ENCODE data around the gene CABP4.
A peak's percentile ranks its signal among the peaks of the same experiment; 100 is the strongest.
"Not testable (repeated sequence)": the region's sequence is repeated elsewhere in the genome, so short reads cannot be mapped to it uniquely, and the experiment has no call there.

CABP4 gene

GRCh38 chr11:67419325-67420049 lies 35.7 kb upstream of the CABP4 start:
- DNase-seq = no peak

GRCh38 chr11:67420147-67420645 lies 35.0 kb upstream of the CABP4 start:
- no peak for DNase-seq

DNA sequence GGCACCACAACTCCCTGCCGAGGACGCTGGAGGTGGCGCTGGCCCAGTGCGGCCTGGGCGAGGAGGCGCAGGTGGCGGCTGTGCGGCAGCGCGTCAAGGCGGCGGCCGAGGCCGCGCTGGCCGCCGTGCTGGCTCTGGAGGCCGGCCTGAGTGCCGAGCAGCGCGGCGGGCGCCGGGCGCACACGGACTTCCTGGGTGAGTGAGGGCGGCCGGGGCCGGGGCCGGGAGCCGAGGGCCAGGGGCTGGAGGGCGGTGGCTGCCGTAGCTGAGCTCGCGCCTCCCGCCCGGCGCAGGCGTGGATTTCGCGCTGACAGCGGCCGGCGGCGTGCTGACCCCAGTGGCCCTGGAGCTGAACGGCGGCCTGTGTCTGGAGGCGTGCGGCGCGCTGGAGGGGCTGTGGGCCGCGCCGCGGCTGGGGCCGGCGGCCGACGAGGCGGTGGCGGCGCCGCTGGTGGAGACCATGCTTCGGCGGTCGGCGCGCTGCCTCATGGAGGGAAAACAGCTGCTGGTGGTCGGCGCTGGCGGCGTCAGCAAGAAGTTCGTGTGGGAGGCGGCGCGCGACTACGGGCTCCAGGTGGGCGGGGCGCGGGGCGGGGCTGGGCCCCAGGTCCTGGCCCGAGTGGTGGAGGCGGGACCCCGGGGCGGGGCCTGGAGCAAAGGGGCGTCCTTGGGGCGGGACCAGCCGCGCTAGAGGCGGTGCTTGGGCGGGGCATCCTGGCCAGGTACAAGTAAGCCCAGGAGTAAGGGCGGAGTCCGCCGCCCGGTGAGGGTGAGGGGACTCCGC lies 34.3 kb upstream of the CABP4 start:
- DNase-seq = peak; percentile 92

- DNase-seq = no peak
Measured at GRCh38 chr11:67421430-67422031, 33.6 kb upstream of the CABP4 start.

- DNase-seq = no peak
Measured at GRCh38 chr11:67422891-67423290, 32.3 kb upstream of the CABP4 start.

DNA sequence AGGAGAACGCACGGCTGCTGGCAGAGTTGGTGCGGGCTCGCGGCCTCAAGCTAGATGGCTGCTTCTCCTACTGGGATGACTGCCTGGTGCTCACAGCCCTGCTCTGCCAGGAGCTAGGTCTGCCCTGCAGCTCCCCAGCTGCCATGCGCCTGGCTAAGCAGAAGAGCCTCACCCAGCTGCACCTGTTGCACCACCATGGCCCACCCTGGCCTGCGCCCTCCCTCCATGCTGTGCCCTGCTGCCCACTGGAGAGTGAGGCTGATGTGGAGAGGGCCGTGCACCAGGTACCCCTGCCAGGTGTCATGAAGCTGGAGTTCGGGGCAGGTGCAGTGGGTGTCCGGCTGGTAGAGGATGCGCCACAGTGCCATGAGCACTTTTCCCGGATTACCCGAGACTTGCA lies 31.7 kb upstream of the CABP4 start:
- no peak for DNase-seq

DNA sequence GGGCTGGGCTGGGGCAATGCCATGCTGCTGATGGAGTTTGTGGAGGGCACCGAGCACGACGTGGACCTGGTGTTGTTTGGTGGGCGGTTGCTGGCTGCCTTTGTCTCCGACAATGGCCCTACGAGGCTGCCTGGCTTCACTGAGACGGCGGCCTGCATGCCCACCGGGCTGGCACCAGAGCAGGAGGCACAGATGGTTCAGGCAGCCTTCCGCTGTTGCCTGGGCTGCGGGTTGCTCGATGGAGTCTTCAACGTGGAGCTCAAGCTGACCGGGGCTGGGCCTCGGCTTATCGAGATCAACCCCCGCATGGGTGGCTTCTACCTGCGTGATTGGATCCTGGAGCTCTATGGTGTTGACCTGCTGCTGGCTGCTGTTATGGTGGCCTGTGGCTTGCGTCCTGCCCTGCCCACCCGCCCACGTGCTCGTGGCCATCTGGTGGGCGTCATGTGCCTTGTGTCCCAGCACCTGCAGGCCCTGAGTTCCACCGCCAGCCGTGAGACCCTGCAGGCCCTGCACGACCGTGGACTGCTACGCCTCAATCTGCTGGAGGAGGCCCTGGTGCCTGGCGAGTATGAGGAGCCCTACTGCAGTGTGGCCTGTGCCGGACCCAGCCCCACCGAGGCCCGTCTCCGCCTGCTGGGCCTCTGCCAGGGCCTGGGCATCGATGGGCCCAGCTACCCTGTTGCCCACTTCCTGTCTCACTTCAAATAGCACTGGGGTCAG lies 31.1 kb upstream of the CABP4 start:
- no peak for DNase-seq

DNA sequence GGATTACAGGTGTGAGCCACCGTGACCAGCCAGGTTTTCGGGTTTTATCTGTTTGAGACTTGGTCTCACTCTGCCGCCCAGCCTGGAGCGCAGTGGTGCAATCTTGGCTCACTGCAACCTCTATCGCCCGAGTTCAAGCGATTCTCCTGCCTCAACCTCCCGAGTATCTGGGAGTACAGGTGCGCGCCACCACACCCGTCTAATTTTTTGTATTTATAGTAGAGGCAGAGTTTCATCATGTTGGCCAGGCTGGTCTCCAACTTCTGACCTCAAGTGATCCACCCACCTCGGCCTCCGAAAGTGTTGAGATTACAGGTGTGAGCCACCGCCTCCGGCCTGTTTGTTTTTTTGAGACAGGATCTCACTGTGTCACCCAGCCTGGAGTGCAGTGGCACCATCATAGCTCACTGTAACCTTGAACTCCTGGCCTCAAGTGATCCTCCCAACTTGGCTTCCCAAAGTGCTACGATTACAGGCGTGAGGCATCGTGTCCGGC lies 27.7 kb upstream of the CABP4 start:
- not testable (repeated sequence) for DNase-seq

- peak; percentile 93 to 97 for DNase-seq
Measured at GRCh38 chr11:67428052-67429001, 26.8 kb upstream of the CABP4 start, which contains the start of gene RPS6KB2. Gene RPS6KB2 (plus strand): TSS chr11:67428494. CDS start chr11:67428546, 52 bp downstream.

- no peak for DNase-seq
Measured at GRCh38 chr11:67429038-67429668, 26.0 kb upstream of the CABP4 start.

DNA sequence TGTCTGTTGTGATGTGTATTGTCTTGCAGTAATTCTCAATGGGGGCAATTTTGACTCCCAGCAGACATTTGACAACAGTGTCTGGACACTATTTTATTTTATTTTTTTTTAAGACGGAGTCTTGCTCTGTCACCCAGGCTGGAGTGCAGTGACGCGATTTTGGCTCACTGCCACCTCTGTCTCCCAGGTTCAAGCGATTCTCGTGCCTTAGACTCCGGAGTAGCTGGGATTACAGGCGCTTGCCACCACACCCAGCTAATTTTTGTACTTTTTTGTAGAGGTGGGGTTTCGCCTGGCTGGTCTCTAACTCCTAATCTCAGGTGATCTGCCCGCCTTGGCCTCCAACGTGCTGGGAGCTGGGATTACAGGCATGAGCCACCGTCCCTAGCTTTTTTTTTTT lies 25.4 kb upstream of the CABP4 start:
- DNase-seq = no peak

- no peak for DNase-seq
Measured at GRCh38 chr11:67431346-67432249, 23.6 kb upstream of the CABP4 start.

DNA sequence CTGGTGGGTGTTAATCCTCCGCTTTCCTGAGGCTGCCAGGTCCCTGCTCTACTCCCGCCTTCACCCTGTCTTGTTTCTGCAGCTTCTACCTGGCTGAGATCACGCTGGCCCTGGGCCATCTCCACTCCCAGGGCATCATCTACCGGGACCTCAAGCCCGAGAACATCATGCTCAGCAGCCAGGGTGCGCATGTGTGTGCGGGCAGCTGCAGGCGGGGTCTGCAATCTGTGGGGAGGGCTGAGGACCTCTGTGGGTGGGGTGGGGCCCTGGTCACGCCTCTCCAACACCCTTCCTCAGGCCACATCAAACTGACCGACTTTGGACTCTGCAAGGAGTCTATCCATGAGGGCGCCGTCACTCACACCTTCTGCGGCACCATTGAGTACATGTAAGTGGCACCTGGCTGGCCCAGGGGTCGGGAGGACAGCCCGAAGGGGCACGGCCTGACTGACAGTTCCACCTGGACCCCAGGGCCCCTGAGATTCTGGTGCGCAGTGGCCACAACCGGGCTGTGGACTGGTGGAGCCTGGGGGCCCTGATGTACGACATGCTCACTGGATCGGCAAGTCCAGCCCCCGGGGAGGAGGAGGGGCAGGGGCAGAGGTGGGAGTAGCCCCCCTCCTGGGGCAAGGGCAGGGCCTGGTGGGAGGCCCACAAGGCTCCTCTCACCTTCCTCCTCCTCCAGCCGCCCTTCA lies 22.4 kb upstream of the CABP4 start:
- DNase-seq = no peak

- DNase-seq = no peak
Measured at GRCh38 chr11:67433536-67434394, 21.4 kb upstream of the CABP4 start.

DNA sequence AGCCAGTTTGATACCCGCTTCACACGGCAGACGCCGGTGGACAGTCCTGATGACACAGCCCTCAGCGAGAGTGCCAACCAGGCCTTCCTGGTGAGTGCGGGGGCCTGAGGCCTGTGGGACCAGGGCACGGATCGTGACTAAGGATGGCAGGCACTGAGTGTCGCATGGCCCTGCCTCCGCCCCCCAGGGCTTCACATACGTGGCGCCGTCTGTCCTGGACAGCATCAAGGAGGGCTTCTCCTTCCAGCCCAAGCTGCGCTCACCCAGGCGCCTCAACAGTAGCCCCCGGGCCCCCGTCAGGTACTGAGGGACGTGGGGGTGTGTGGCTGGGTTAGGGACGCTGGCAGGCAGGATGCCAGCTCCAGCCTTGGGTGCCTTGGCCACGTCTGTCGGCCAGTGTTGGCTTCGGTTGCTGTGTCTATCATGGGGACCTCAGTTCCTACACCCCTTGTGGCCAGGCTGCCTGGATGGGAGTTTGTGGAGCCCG lies 20.7 kb upstream of the CABP4 start:
- DNase-seq = no peak

DNA sequence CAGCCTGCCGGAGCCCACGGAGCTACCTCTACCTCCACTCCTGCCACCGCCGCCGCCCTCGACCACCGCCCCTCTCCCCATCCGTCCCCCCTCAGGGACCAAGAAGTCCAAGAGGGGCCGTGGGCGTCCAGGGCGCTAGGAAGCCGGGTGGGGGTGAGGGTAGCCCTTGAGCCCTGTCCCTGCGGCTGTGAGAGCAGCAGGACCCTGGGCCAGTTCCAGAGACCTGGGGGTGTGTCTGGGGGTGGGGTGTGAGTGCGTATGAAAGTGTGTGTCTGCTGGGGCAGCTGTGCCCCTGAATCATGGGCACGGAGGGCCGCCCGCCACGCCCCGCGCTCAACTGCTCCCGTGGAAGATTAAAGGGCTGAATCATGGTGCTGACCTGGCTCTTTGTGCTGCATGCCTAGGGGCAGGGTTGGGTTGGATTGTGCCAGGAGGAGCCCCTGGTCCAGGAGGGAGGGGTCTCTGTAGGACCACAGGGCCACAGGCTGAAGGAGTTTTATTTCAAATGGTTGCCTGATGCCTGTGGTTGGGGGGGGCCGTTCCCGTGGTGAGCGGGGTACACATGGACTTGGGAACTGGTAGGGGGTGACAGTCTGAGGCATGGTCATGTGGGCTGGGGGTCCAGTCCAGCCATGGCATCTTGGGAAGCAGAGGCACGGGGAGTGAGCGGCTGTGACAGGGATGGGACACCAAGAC lies 20.0 kb upstream of the CABP4 start:
- DNase-seq = no peak

DNA sequence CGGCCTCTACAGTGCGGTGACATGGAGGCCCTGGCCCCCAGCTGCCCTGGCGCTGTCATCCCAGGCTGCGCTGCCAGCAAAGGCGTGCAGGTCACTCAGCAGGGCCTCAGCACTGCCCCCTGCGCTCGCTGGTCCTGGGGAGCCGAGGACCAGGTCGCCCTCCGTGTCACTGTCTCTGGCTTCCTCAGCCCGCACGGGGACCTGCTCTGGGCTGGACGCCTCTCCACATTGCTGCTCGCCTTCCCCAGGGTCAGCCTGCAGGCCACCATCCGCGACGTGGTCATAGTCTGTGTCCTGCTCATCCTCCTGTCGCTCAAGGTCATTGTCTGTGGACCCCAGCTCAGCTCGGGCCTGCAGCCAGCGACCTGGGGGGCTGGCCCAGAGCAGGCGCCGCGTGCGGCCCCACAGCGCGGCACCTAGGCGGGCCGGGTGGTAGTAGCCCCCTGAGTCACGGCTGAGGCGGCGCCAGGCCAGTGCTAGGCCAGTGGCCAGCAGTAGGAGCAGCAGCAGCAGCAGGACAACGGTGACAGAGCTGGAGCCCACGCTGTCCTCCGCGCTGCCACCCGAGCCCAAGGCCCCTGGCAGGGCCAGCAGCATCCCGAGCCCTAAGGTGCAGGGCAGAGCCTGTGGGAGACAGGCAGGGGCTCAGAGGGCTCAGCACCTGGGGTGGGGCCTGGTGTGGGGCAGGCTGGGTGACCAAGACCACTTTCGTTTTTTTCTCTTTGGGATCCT lies 19.3 kb upstream of the CABP4 start:
- DNase-seq = no peak

All from NCI-H187 (cell line).